ENCODE results near the gene REV3L.
"Not testable (repeated sequence)": the region's sequence is repeated elsewhere in the genome, so short reads cannot be mapped to it uniquely, and the experiment has no call there.

The REV3L gene

DNA sequence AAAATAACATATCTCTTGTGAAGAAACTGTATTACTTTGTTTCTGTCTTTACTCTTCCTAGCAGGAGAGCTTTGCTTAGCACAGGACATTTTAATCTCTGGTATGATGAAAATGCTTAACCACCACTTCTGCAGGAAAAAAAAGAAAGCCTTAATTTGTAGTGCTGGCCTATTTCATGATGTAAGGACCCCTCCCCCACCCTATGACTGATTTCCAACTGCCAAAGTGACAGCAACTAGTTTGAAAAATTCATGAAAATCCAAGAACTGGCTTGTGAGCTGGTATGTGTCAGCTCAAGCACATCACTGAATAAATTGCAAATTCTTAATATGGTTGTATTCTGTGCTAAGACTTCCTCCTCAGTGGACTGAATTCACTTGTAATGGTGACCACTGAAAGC lies 125.3 kb downstream of the REV3L start:
- no peak for DNase-seq

DNA sequence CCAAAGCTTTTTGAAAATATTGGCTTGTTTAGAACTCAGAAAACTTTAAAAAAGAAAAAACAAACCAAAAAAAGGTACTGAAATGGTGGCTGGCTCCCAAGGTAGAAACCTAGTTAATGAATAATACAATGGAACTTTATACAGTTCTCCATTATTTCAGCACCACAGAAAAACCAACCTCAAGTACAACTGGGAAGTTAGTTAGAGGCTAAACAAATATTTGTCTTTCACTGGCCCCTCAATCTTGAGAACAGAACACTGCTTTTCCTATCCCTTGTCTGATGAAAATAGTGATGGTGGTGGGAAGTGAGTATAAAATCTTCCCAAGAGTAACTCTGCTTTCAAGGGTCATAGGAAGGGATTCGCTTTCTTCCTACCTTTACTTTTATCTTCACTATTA lies 126.5 kb downstream of the REV3L start:
- DNase-seq: no peak

DNA sequence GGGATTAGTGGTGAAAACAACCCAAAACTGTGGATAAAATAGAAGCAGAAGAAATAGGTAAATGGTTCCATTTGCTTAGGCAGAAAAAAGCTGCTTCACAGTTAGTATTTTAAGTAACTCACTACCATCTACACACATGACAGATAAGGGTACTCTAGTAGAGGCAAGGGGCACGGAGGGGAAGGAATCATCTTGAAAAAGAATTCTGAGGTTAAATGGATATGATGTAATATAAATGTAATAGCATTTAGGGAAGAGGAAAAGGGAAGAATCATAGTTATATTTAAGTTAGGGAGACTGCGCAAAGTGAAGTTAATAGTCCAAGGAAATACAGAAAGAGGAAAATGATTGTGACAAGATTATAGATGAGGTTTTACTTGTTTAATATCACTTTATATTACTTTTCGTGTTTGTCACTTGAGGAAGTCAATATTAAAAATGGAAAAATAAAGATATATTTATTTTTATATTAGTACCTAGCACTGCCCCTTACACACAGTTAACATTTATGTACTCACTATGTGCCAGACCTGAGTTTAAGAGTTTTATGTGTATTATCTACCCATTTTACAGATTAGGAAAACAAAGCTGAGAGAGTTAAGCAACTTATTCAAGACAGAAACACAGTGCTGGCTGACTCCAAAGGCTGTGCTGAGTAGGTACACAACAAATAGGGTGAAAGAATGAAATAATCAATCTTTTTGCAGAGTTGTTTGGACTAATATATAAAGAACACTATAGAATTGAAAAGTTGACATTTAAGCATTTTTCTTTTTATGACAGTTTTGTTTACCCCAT lies 128.1 kb downstream of the REV3L start:
- no peak for DNase-seq

DNA sequence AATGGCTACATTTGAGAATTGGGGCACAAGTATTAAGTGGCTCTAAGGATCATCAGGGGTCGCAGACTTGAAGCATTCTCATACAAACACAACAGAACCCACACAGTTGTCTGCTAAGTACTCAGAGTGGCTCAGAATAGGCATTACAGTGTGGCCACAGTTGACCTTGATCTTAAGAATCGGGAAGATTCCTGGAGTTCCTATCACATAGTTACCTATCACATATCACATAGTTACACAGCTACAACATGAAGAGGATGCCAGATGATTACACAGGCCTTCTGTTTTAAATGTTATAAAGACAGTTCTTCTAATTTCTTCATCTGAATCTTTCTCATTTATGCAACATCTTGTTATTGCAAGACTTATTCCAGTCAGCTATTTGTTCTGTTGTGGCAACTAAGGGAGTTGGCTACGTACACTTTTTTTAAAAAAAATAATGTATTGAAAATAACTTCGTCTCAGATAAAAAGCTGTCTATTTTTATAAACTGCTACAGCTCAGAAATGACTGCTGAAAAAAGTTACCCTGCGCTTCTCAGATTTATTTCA lies 129.0 kb downstream of the REV3L start:
- no peak for DNase-seq

DNA sequence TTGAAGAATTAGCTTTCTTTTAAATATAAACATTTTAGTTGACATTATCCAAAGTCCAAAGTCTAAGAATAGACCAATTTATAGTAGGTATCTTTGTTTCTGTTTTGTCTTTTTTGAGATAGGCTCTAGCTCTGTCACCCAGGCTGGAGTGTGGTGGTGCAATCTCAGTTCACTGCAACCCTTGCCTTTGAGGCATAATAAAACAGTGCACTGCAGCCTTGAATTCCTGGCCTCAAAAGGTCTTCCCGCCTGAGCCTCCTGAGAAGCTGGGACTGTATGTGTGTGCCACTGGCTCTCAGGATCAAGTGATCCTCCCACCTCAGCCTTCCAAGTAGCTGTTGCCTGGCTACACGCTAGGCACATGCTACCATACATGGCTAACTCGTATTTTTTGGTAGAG lies 135.4 kb downstream of the REV3L start:
- no peak for DNase-seq

DNA sequence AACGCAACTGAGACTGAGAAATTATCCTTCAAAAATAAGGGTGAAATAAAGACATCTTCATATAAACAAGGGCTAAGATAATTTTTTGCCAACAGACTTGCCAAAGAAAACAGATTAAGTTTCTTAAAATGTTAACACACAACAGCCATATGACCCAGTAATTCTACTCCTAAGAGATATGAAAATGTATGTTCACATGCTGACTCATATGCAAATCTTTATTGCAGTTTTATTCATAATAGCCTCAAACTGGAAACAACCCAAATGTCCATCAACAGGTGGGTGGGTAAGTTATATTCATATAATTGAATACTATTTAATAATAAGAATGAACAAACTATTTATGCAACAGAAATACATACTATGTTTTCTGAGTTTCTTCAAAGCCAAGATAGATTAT lies 140.1 kb downstream of the REV3L start:
- no peak for DNase-seq

DNA sequence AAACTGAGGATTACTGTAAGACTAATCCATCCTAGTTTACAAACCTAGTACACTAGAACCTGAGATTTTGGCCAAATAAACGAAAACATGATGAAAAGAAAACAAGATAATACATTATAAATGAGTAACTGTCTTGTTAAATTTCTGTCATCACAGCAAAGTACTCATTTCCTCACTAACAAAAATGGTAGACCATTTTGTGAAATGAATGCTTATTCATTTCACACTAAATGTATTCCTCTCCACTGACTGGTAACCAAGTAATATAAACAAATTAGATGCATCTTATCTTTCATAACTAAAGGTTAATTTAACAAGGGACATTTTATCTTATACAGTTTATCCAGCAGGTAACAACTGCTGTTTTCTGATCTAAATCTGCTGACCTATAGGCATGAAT lies 143.7 kb downstream of the REV3L start:
- no peak for DNase-seq

DNA sequence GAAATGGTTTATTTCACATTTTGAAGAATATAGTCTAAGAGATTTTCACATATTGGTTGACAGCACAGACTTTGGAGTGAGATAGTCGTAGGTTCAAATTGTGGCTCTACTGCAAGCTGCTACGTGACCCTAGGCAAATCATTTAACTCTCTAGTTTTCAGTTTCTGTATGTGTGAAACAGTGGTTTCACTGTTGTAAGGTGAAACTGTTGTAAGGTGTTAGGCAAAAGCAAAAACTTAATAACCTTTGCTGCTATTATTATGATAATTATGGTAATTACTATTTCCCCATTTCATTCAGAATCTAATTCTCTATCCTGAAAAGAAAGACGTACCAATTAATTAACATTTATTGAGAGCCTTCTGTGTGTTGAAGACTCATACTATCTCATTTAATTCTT lies 144.2 kb downstream of the REV3L start:
- no peak for DNase-seq

DNA sequence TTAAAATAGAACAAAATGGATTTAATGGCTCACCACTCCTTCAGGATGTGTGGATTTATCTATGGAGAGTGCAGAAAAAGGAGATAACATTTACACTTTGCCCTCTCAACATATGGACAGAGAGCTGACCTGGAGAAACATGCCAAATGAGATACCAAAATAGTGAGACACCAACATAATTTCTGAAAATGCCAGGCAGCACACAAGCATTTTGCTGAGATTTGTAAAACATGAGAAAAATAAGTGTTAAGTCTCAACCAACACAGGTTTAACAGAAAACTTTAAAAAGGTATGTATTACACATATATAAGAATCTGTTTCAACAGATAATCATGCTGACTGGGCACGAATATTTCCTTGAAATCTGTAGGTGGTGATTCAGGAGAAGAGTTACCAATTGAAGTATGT lies 145.2 kb downstream of the REV3L start:
- DNase-seq: no peak

DNA sequence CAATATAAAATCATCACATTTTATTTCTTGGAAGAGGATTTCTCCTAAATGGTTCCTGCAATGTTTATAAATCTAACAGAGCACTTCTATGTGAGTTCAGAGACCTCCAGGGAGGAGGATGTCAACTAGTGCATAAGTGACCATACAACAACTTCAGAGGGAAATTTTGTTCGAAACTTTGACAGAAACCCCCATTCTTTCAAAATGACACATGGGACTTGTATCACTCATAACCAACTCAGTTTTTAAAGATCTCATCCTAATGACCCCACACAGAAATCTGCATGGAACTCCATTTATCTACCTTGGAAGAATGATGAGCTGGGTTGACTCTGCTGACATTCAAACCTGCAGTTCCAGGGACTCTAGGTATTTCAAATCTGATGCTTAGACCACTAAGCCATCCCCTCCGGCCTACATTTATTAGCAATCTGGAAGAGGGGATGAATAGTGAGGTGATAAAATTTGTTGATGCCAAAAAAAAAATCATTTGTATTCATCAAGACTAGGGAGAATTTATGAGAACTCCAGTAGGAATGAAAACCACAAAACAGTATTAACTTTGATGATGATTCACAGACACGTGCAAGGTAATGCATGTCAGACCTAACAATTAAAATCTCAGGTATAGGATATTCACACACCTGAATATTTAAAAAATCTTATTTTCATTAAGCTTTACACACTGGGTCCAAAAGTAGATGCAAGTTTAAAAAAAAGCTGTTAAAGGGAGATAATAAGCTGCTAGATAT lies 153.0 kb downstream of the REV3L start:
- DNase-seq: no peak

DNA sequence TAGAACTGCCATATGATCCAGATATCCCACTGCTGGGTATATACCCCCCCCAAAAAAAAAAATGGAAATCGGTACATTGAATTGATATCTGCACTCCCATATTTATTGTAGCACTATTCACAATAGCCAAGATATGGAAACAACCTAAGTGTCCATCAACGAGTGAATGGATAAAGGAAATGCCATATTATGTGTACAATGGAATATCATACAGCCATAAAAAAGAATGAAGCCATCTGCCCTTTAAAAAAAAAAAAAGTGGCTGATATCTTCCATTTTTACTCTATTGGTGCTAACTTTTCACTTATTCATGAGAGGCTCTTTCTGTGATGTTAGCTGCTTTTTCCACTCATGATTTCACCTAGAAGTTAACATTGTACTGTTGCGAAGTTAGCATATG lies 156.5 kb downstream of the REV3L start:
- no peak for DNase-seq

DNA sequence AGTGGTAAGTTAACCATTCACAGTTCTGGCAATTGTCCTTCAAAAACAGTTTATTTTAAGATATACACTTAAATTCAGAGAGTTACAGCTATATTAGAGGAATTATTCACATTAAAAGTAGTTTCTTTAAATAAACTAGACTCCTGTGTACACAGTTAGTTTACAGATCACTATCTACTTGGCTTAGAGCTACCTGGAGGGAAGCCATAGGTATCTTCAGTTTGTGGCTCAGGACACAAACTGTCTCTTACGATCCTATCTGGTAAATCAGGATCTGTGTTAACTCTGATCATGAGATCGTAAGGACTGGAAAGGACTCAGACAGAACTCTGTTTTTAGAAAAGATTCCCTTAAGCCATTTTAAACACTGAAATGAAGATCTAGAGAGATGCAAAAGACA lies 160.9 kb downstream of the REV3L start:
- DNase-seq: no peak

DNA sequence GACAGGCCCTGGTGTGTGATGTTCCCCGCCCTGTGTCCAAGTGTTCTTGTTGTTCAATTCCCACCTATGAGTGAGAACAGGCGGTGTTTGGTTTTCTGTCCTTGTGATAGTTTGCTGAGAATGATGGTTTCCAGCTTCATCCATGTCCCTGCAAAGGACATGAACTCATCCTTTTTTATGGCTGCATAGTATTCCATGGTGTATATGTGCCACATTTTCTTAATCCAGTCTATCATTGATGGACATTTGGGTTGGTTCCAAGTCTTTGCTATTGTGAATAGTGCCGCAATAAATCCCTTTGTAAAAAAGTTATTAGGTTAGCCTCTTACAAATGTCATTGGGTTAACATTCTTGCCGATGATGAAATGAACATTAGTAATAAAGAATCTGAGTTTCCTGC lies 175.1 kb downstream of the REV3L start:
- not testable (repeated sequence) for DNase-seq

DNA sequence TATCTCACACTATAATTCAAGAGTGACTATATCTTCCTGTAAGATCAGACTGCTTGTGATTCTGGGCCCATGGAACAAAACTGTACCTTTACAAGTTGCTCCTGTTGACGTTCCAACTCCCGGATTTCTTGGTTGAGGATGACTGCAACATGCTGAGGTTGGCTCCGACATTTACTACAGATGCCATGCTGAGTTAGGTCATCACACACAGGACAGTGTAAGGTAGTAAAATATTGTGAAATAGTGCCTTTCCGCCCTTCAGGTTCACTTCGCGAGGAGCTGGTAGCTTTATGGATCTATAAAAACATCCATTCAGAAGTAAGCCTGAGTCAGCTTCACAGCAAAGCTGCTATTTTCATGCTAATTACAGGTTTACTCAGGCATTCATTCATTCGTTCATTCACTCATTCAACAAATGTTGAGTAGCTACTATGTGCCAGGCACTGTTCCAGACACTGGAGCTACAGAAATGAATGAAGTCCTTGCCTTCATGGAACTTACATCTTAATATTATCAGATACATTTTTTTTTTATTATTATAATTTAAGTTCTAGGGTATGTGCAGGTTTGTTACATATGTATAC lies 175.7 kb downstream of the REV3L start:
- no peak for DNase-seq

DNA sequence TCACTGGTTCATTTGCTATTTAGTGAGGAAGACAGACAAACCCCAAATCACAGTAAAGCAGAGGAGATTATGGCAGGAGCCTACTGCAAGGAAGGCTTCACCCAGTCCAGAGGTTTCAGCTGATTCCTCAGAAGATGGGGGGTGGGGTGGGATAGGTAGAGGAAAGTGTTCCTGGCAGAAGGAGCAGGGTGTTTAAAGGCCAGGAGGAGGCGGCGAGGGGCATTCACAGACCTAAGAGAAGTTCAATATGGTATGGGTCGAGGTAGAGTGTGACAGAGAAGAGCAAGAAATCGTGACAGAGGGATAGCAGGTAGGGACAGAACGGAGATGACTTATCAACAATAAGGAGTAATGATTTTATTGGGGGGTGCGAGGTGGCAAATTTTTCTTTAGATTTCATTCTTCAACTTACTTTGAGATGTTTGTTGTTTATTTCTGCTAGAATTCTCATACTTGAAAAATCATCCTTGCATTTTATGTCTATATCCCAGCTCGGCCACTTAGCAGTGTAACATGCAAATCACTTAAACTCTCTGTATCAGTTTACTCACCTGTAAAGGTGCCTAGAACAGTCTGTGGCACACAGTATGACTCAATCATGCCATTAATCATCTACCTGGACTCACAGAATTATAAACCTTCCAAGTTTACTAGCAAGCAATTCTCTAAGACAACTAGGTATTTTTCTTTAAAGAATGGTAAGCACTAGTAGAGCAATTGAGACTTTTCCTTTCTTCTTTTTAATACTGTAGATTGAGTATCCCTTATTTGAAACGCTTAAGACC lies 176.7 kb downstream of the REV3L start:
- no peak for DNase-seq

DNA sequence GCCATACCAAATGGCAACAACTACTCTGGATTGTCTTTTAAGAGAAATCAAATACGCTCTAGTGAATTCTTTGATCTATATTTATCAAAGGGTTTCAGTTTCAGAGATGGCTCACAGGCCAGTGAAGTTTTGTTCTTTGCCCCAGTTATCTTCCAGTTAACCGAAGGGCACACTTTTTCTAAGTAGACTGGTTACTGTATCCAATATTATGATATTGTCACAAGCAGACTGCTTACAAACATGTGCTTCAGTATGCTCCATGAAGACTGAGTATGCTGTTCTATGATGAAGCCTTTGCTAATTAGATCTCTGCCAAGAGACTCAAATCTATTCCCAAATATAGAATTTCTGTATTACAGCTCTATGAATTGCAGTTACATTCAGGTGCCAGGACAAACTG lies 181.1 kb downstream of the REV3L start:
- no peak for DNase-seq

DNA sequence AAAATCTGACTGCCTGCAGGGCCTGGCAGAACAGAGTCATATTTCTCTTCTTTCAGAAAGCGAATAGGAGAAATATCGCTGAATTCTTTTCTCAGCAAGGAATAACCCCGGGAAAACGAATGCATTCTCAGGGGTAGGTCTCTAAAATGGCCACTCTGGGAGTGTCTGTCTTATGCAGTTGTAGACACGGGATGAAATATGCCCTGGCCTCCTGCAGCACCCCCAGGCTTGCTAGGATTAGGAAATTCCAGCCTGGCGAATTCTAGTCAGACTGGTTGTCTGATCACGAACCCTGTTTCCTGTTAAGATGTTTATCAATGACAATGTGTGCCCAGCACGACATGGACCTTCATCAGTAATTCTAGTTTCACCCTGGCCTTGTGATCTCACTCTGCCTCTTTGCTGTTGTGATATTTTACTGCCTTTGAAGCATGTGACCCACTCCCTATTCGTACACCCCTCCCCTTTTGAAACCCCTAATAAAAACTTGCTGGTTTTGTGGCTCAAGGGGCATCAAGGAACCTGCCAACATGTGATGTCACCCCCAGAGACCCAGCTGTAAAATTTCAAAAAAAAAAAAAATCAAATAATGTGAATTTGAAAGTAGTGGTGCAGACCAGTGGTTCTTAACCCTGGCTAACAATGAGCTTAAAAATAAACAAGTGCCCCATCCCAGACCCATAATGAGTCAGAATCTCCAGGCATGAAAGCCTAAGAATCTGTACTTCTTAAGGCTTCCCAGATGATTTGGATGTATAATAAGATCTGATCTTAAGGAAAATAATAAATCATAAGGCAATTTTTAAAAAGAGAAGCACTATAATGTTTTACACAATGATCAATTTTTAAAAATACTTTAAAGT lies 181.8 kb downstream of the REV3L start:
- not testable (repeated sequence) for DNase-seq

DNA sequence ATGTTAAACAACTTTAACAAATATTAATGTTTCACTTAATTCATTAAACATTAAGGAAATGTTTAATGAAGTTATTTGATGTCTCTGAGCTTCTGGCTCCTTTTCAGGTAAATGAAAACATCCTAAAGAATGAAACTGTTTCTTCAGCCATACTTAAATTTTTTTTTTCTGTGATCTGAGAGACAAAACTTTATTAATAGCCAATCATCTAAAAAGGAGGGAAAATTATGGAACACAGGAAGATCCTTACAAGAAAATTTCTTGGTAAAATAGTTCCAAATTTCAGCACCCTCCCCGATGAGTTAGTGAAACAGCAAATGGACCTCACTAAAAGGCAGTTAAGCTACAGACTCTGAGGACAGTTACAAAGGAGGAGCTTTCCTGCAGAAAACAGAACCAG lies 185.2 kb downstream of the REV3L start:
- no peak for DNase-seq

DNA sequence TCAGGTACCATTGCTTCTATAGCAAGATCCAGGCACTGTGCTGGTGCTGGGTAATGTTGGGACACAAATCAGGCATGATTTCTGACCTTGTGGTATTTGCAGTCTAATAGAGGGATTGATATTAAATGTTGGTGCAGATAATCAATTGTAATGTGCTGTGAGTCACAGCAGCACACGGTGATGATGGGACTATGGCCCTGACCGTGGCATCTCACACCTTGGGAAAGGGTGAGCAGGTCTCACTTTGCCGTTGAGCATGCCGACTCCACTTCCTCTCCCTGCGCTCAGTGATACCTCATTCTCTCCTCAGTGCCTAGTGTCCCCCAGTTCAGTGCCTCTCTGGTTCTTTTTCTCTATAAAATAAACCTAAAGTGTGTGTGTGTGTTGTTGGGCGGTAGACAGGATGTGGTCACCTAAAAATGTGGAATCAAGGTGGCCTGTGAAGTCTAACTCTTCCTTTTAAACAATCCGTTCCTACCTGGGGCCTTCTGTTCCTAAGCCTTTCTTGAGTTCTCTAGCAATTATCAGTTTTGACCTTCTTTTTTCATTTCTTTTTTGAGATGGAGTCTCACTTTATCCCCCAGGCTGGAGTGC lies 188.5 kb downstream of the REV3L start:
- no peak for DNase-seq

DNA sequence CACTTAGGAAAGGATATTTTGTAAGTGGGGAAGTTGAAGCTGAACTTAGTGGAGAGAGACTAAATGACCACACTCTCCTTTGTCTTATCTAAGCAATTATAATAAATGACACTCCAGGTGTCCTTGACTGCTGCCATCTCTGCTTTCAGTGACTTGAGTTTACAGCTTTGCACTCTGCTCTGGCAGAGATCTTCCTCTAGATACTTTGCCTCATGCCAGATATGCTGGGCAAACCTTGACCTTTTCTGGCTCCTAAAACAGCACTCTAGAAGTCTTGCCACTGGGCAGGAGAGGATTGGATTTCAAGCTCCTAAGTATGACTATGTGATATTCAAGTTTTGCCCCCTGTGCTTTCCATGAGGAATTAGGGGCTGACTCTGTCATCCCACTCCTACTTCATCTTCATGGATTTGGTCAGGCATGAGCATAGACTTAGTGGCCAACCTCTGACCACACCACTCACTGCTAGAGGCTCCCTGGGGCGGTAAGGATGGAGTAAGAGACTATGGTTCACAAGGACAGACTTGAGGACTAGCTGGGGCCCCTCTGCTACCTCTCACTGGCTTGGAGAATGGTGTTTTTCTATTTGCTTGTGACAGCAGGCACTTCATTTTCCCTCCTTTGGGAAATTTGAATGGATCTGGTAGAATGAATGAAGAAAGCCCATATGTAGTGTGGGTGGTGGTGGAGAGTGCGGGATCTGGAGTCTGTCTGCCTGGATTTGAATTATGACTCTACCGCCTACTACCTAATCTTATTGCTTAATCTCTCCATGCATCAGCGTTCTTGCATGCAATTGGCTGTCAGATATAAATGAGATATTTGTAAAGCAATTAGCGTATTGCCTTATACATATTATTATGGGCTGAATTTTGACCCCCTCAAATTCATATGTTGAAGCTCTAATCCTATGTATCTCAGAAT lies 191.4 kb downstream of the REV3L start:
- DNase-seq: no peak

Measured in NCI-H1417 (cell line).